NCI-H1105 treated with DMSO at 0.1 percent for 48 hours (cell line): ENCODE data around the gene PYGB.
A peak's percentile ranks its signal among the peaks of the same experiment; 100 is the strongest.
"Not testable (repeated sequence)": the region's sequence is repeated elsewhere in the genome, so short reads cannot be mapped to it uniquely, and the experiment has no call there.

ENCODE experiments used
- DNase-seq: peaks from one replicate; lab custom pipeline; 2025; lab: John Stamatoyannopoulos, UW

The PYGB gene

GRCh38 chr20:25249198-25249931 lies 1.5 kb downstream of the PYGB start:
- peak; percentile 13 for DNase-seq

DNA sequence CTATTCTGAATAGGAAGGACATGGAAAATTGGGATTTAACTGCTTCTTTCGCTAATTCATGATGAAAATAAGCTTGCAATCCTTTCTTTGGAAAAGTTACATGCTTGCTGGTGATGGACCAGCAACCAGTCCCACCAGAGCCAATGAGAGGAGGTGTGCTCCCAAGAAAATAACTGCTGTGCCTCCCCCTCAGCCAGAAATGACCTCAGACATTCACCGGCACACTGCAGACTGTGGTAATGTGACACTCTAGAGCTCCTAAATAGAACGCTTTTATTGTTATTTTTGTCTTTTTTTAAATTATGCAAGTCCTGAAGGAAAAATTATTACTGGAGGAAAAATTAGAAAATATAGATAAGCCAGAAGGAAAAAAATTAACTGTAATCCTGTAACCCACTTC lies 2.6 kb downstream of the PYGB start:
- no peak for DNase-seq

- no peak for DNase-seq
Observed at GRCh38 chr20:25251019-25251418, 3.1 kb downstream of the PYGB start.

- DNase-seq: no peak
Observed at GRCh38 chr20:25251558-25251957, 3.7 kb downstream of the PYGB start.

GRCh38 chr20:25252230-25252651 lies 4.4 kb downstream of the PYGB start:
- no peak for DNase-seq

GRCh38 chr20:25252686-25253421 lies 5.0 kb downstream of the PYGB start:
- peak; percentile 14 for DNase-seq

GRCh38 chr20:25253606-25254275 lies 5.9 kb downstream of the PYGB start:
- no peak for DNase-seq

- no peak for DNase-seq
Observed at GRCh38 chr20:25254571-25254970, 6.7 kb downstream of the PYGB start.

- DNase-seq: no peak
Observed at GRCh38 chr20:25254986-25255680, 7.2 kb downstream of the PYGB start.

GRCh38 chr20:25256226-25256859 lies 8.5 kb downstream of the PYGB start:
- DNase-seq: no peak

- no peak for DNase-seq
Observed at GRCh38 chr20:25257130-25257529, 9.2 kb downstream of the PYGB start.

- DNase-seq: no peak
Observed at GRCh38 chr20:25257756-25258475, 10.0 kb downstream of the PYGB start.

GRCh38 chr20:25258476-25258805 lies 10.6 kb downstream of the PYGB start:
- DNase-seq: no peak

- DNase-seq: no peak
Observed at GRCh38 chr20:25258828-25259227, 10.9 kb downstream of the PYGB start.

- no peak for DNase-seq
Observed at GRCh38 chr20:25259358-25259757, 11.5 kb downstream of the PYGB start.

GRCh38 chr20:25259788-25260254 lies 11.9 kb downstream of the PYGB start:
- no peak for DNase-seq

DNA sequence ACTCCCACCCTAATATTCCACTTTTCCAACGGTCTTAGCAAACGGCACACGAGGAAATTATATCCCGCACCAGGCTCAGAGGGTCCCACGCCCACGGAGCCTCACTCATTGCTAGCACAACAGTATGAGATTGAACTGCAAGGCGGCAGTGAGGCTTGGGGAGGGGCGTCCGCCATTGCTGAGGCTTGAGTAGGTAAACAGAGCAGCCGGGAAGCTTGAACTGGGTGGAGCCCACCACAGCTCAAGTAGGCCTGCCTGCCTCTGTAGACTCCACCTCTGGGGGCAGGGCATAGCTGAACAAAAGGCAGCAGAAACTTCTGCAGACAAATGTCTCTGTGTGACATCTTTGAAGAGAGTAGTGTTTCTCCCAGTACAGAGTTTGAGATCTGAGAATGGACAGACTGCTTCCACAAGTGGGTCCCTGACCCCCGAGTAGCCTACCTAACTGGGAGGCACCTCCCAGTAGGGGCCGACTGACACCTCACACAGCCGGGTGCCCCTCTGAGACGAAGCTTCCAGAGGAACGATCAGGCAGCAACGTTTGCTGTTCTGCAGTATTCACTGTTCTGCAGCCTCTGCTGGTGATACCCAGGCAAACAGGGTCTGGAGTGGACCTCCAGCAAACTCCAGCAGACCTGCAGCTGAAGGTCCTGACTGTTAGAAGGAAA lies 13.0 kb downstream of the PYGB start:
- not testable (repeated sequence) for DNase-seq

GRCh38 chr20:25269057-25269832 lies 21.4 kb downstream of the PYGB start:
- no peak for DNase-seq

DNA sequence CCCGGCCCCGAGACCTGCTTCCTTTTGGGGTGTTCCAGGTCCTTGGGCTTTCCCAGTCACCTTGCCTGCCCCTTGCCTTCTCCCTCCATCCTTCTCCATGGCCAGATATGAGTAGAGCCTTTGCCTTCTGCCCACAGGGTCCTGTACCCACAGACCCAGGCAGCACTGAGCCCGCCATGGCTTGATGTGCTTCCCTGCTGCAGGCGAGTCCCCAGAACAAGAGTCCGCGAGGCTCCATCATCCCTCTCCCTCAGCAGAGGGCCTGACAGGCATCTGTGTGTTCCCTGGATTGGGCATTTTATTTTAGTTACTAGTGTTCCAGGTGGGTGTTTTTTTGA lies 21.9 kb downstream of the PYGB start:
- no peak for DNase-seq

- no peak for DNase-seq
Observed at GRCh38 chr20:25270829-25271251, 23.0 kb downstream of the PYGB start.
